Calu3 (cell line): ENCODE measurements around the gene LRIG2. TPM values are rescaled to one million over a fixed set of nuclear protein-coding genes. Genes with fewer than 3 reads are reported as not detected.
"Not testable (repeated sequence)": the region's sequence is repeated elsewhere in the genome, so short reads cannot be mapped to it uniquely, and the experiment has no call there.

Source experiments
- BruUV-seq: library from RNA; stranded (reverse); fragments of 400-500 nt; replicated peaks from 2 replicates; lab custom pipeline; 2021; lab: Mats Ljungman, UMichigan
- CTCF ChIA-PET: fragments of 300-600 bp; sonication (Branson Sonifier 250); formaldehyde crosslinking; loops from one replicate; lab custom pipeline; 2022; ENCODE audit warnings: antibody characterized with exemption; lab: Charles Lee
- DNase-seq: peaks from one replicate; pipeline ENCODE4 v3.0.0; 2022
- H3K27ac Mint-ChIP-seq: one replicate; pipeline ENCODE4 v1.8.0; 2022; ENCODE audit warnings: mixed read lengths; ENCODE audit not compliant: unreplicated experiment
- H3K27me3 Mint-ChIP-seq: one replicate; pipeline ENCODE4 v1.8.0; 2022; ENCODE audit warnings: mixed read lengths; ENCODE audit not compliant: unreplicated experiment
- H3K36me3 Mint-ChIP-seq: one replicate; pipeline ENCODE4 v1.8.0; 2022; ENCODE audit warnings: mild to moderate bottlenecking, moderate library complexity, mixed read lengths; ENCODE audit not compliant: insufficient read depth, unreplicated experiment
- H3K4me1 Mint-ChIP-seq: one replicate; pipeline ENCODE4 v1.8.0; 2022; ENCODE audit warnings: mild to moderate bottlenecking, low read depth, mixed read lengths; ENCODE audit not compliant: unreplicated experiment
- H3K4me3 Mint-ChIP-seq: one replicate; pipeline ENCODE4 v1.8.0; 2022; ENCODE audit warnings: mild to moderate bottlenecking, low read depth, moderate library complexity, mixed read lengths; ENCODE audit not compliant: unreplicated experiment
- H3K9me3 Mint-ChIP-seq: one replicate; pipeline ENCODE4 v1.8.0; 2022; ENCODE audit warnings: low read depth, mixed read lengths; ENCODE audit not compliant: unreplicated experiment
- intact Hi-C: fragments of 100-400 bp; cut with micrococcal nuclease; formaldehyde crosslinking; loops from one replicate; pipeline ENCODE4 v1.10.0; 2022; ENCODE audit not compliant: unreplicated experiment
- total RNA-seq: library from RNA; stranded (reverse); gene quantifications from 2 replicates; pipeline ENCODE4 v1.2.3, GENCODE V29; 2022
- TF ChIP-seq, protein P1 (sequence below): fragments of 200-600 bp; IDR thresholded peaks from one replicate; pipeline ENCODE4 v1.8.0; 2022; ENCODE audit warnings: antibody characterized with exemption; ENCODE audit not compliant: unreplicated experiment

LRIG2 gene
- total RNA-seq, 1 experiment from 2014 or later = 11.0 TPM

DNA sequence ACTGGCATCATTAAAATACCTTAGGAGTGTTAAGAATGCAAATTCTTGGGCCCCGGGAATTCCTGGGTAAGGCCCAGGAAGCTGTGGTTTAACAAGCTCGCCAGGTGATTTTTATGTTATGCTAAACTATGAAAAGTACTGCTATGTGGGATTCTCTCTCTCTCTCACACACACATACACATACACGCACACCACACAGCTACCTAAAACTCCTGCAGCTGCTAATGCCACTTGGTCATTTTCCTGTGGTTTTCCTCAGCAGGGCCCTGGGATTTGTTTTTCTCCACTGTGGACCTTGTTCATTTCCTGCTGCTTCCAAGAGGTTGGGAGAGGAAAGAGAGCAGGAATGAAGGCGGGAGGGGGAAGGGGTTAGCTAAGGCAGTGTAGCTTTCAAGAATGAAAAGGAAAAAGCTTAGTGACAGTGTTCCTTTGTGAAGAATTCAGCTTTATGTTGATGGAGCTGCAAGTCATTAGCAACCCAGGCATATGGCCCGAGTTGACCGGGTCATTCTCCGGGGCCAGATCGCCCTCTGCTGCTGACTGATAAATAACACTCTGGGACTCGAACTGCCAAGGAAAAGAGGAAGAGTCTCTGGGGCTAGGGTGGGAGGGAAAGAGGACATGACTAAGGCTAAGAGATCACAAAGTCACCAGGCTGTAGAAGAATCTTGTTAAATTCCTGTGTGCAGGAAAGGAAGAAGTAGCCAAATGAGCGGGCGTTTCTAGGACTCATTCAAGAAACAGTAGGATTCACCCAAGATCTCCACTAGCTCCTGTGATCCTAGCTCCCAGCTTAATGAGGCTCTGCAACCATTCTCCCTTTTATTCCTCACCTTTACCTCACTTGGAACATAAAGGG, 30.5 kb upstream of the LRIG2 start:
- CTCF ChIA-PET = interaction anchor here (0.7 to 2.5 kb wide), 11 partner anchors 11 to 327 kb away, joined by 3 to 18 read pairs (median 5); partner anchors contain the start of genes LRIG2 and PPM1J
- H3K27me3 Mint-ChIP-seq = no peaks in the 10 kb centered on the region
- intact Hi-C loops = loop anchor here (1.0 to 2.0 kb wide), 4 partner anchors 30 to 326 kb away; partner anchors contain the start of gene LRIG2
- no TSS peak for BruUV-seq
- H3K9me3 Mint-ChIP-seq = peaks cover 2% of the 10 kb centered on the region
- H3K4me1 Mint-ChIP-seq = peaks cover 10% of the 10 kb centered on the region
- DNase-seq = peak; percentile 63
- no peaks in the 10 kb centered on the region for H3K36me3 Mint-ChIP-seq
- TF ChIP-seq, protein P1, sequence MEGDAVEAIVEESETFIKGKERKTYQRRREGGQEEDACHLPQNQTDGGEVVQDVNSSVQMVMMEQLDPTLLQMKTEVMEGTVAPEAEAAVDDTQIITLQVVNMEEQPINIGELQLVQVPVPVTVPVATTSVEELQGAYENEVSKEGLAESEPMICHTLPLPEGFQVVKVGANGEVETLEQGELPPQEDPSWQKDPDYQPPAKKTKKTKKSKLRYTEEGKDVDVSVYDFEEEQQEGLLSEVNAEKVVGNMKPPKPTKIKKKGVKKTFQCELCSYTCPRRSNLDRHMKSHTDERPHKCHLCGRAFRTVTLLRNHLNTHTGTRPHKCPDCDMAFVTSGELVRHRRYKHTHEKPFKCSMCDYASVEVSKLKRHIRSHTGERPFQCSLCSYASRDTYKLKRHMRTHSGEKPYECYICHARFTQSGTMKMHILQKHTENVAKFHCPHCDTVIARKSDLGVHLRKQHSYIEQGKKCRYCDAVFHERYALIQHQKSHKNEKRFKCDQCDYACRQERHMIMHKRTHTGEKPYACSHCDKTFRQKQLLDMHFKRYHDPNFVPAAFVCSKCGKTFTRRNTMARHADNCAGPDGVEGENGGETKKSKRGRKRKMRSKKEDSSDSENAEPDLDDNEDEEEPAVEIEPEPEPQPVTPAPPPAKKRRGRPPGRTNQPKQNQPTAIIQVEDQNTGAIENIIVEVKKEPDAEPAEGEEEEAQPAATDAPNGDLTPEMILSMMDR = no peak
- H3K27ac Mint-ChIP-seq = no peak overlapping the region
- H3K4me3 Mint-ChIP-seq = no peak overlapping the region

DNA sequence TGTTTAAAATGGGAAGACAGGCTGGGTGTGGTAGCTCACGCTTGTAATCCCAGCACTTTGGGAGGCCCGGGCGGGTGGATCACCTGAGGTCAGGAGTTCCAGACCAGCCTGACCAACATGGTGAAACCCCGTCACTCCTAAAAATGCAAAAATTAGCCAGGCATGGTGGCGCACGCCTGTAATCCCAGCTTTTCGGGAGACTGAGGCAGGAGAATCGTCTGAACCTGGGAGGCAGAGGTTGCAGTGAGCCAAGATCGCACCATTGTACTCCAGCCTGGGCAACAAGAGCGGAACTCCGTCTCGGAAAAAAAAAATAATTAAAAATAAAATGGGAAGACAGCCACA, 29.9 kb upstream of the LRIG2 start:
- intact Hi-C loops = loop anchor here (2.0 kb wide), 2 partner anchors 30 to 326 kb away; partner anchors contain the start of gene LRIG2
- H3K36me3 Mint-ChIP-seq, H3K4me3 Mint-ChIP-seq, H3K9me3 Mint-ChIP-seq, H3K27ac Mint-ChIP-seq, BruUV-seq, DNase-seq, H3K4me1 Mint-ChIP-seq, H3K27me3 Mint-ChIP-seq: not testable (repeated sequence)
- CTCF ChIA-PET = interaction anchor here (1.0 to 2.5 kb wide), 6 partner anchors 11 to 328 kb away, joined by 4 to 18 read pairs (median 6); partner anchors contain the start of genes LRIG2 and PPM1J

DNA sequence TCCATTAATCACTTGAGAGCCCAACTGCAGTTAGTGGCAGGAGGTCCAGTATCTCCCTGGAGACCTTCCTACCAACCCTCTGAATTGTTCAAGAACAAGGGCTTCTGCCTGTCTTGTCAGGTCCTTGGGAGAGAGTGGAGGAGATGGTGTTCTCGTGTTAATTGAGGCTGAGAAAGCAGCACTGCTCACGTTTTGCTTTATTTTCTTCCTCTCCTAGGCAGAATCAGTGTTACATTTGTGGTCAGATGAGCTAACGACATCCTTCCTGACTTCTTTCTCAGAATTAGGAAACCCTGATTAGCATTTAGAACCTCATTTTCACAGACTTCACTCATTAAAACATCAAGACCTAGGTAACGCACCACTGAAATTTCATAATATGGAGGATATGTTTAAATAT, 26.4 kb upstream of the LRIG2 start:
- CTCF ChIA-PET = no interaction called here
- no peaks in the 10 kb centered on the region for H3K27me3 Mint-ChIP-seq
- no peak for DNase-seq
- no peaks in the 10 kb centered on the region for H3K36me3 Mint-ChIP-seq
- intact Hi-C loops = no loop called here
- TF ChIP-seq, protein P1 = no peak
- no TSS peak for BruUV-seq
- H3K27ac Mint-ChIP-seq = no peak overlapping the region
- no peak overlapping the region for H3K4me3 Mint-ChIP-seq
- H3K9me3 Mint-ChIP-seq = no peaks in the 10 kb centered on the region
- peaks cover 10% of the 10 kb centered on the region for H3K4me1 Mint-ChIP-seq

DNA sequence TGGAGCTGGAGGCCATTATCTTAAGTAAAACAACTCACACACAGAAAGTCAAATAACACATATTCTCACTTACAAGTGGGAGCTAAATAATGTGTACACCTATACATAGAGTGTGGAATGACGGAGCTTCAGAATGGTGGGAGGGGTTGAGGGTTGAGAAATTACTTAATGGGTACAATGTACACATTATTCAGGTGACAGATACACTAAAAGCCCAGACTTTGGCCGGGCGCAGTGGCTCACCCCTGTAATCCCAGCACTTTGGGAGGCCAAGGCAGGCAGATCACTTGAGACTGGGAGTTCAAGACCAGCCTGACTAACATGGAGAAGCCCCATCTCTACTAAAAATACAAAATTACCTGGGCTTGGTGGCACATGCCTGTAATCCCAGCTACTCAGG, 24.9 kb upstream of the LRIG2 start:
- Mint-ChIP-seq H3K36me3 (no peaks in the 10 kb centered on the region), H3K4me1 (no peaks in the 10 kb centered on the region), H3K9me3 (no peaks in the 10 kb centered on the region), H3K27me3 (no peaks in the 10 kb centered on the region), H3K27ac (no peak overlapping the region), H3K4me3 (no peak overlapping the region)
- DNase-seq = no peak
- CTCF ChIA-PET = no interaction called here
- BruUV-seq = no TSS peak
- TF ChIP-seq, protein P1 = no peak
- intact Hi-C loops = no loop called here
